GM23338 (cell line): ENCODE results near the gene C6orf89. TPM values are rescaled to one million over a fixed set of nuclear protein-coding genes. Genes with fewer than 3 reads are reported as not detected.

Experiments used
- ATAC-seq: fragments of 200-7000 bp; cut with Tn5 transposase; 3 replicates; pipeline ENCODE4 v1.9.1; 2020
- DNase-seq: peaks from one replicate; pipeline ENCODE4 v3.0.0-alpha.2; 2015; ENCODE audit warnings: low spot score
- H2AFZ ChIP-seq: fragments of 200-600 bp; sonication (generic); 2 replicates; pipeline ENCODE4 v1.8.0; 2016; ENCODE audit warnings: antibody characterized with exemption, mild to moderate bottlenecking, moderate library complexity
- H3F3A ChIP-seq: fragments of 200-600 bp; sonication (generic); replicated peaks from 2 replicates; pipeline ENCODE4 v1.8.0; 2017; ENCODE audit warnings: antibody characterized with exemption, mixed run types, low read depth
- H3K27ac ChIP-seq: fragments of 200-600 bp; sonication (generic); 2 replicates; pipeline ENCODE4 v1.6.1; 2016; ENCODE audit warnings: low read depth
- H3K27me3 ChIP-seq: fragments of 200-600 bp; sonication (generic); 2 replicates; pipeline ENCODE4 v1.8.0; 2016; ENCODE audit warnings: mild to moderate bottlenecking, mixed run types, moderate library complexity; ENCODE audit not compliant: insufficient read depth
- H3K36me3 ChIP-seq: fragments of 200-600 bp; sonication (generic); 2 replicates; pipeline ENCODE4 v1.8.0; 2016; ENCODE audit warnings: mild to moderate bottlenecking; ENCODE audit not compliant: insufficient read depth
- H3K4me1 ChIP-seq: fragments of 200-600 bp; sonication (generic); 2 replicates; pipeline ENCODE4 v1.8.0; 2016; ENCODE audit warnings: mild to moderate bottlenecking, moderate library complexity; ENCODE audit not compliant: insufficient read depth
- H3K4me2 ChIP-seq: fragments of 200-600 bp; sonication (generic); 2 replicates; pipeline ENCODE4 v1.7.1; 2017; ENCODE audit warnings: mixed run types
- H3K4me3 ChIP-seq: fragments of 200-600 bp; sonication (generic); 2 replicates; pipeline ENCODE4 v1.6.1; 2016; ENCODE audit warnings: mixed run types
- H3K79me2 ChIP-seq: fragments of 200-600 bp; sonication (generic); replicated peaks from 2 replicates; pipeline ENCODE4 v1.8.0; 2017; ENCODE audit warnings: mild to moderate bottlenecking; ENCODE audit not compliant: insufficient read depth
- H3K9me2 ChIP-seq: fragments of 200-600 bp; sonication (generic); 2 replicates; pipeline ENCODE4 v1.8.0; 2017; ENCODE audit not compliant: insufficient read depth
- H4K20me1 ChIP-seq: fragments of 200-600 bp; sonication (generic); replicated peaks from 2 replicates; pipeline ENCODE4 v1.8.0; 2017; ENCODE audit warnings: mild to moderate bottlenecking; ENCODE audit not compliant: insufficient read depth
- H3K27ac Mint-ChIP-seq: 2 replicates; pipeline ENCODE4 v1.8.0; 2020; ENCODE audit warnings: inconsistent platforms, mild to moderate bottlenecking, moderate library complexity, mixed read lengths
- H3K27me3 Mint-ChIP-seq: 3 replicates; pipeline ENCODE4 v1.8.0; 2022; ENCODE audit warnings: low read depth, mild to moderate bottlenecking, moderate library complexity, mixed read lengths, inconsistent platforms; ENCODE audit not compliant: insufficient read depth, poor library complexity
- H3K36me3 Mint-ChIP-seq: 3 replicates; pipeline ENCODE4 v1.8.0; 2021; ENCODE audit warnings: low read depth, mild to moderate bottlenecking, inconsistent platforms, moderate library complexity, mixed read lengths
- H3K4me1 Mint-ChIP-seq: 3 replicates; pipeline ENCODE4 v1.8.0; 2020; ENCODE audit warnings: mild to moderate bottlenecking, inconsistent platforms, mixed read lengths
- H3K4me3 Mint-ChIP-seq: 3 replicates; pipeline ENCODE4 v1.8.0; 2021; ENCODE audit warnings: moderate library complexity, mild to moderate bottlenecking, inconsistent platforms, mixed read lengths
- H3K9me3 Mint-ChIP-seq: 3 replicates; pipeline ENCODE4 v1.8.0; 2020; ENCODE audit warnings: moderate library complexity, mild to moderate bottlenecking, inconsistent platforms, mixed read lengths
- CREB1 ChIP-seq: fragments of 250-450 bp; sonication (Bioruptor Pico); IDR thresholded peaks from 2 replicates; pipeline ENCODE4 v1.5.0; 2020; ENCODE audit warnings: low read depth, mild to moderate bottlenecking, moderate library complexity
- EZH2 ChIP-seq: fragments of 200-600 bp; sonication (generic); IDR thresholded peaks from one replicate; pipeline ENCODE4 v1.8.0; 2017; ENCODE audit warnings: antibody characterized with exemption, mild to moderate bottlenecking, low read depth; ENCODE audit not compliant: unreplicated experiment
- EZH2phosphoT487 ChIP-seq: fragments of 200-600 bp; sonication (generic); IDR thresholded peaks from one replicate; pipeline ENCODE4 v1.8.1; 2018; ENCODE audit warnings: antibody characterized with exemption; ENCODE audit not compliant: unreplicated experiment
- JUNB ChIP-seq: IDR thresholded peaks from one replicate; pipeline ENCODE4 v1.6.1; 2016; ENCODE audit warnings: antibody characterized with exemption; ENCODE audit not compliant: unreplicated experiment
- POLR2AphosphoS5 ChIP-seq: IDR thresholded peaks from 2 replicates; pipeline ENCODE4 v1.6.1; 2016; ENCODE audit warnings: antibody characterized with exemption, low read depth
- STAT1 ChIP-seq: IDR thresholded peaks from one replicate; pipeline ENCODE4 v1.6.1; 2016; ENCODE audit warnings: antibody characterized with exemption; ENCODE audit not compliant: unreplicated experiment
- ZNF114 ChIP-seq: fragments of 250-450 bp; sonication (Bioruptor Pico); IDR thresholded peaks from 2 replicates; pipeline ENCODE4 v1.5.0; 2020; ENCODE audit warnings: mild to moderate bottlenecking, moderate library complexity
- ZNF331 ChIP-seq: fragments of 250-450 bp; sonication (Bioruptor Pico); IDR thresholded peaks from 2 replicates; pipeline ENCODE4 v1.5.0; 2020; ENCODE audit warnings: low read depth, mild to moderate bottlenecking, moderate library complexity
- polyA plus RNA-seq: library from polyadenylated mRNA; unstranded; fragments of >200 nt; fragmentation: Nextera tagmentation; extraction: Ambion mirVana; gene quantifications from 2 replicates; pipeline ENCODE4 v1.2.1, GENCODE V29; 2016
- total RNA-seq: library from RNA; depleted of rRNA; stranded (reverse); fragments of >200 nt; shearing (Covaris generic); gene quantifications from 2 replicates; pipeline ENCODE4 v1.2.3, GENCODE V29; 2014
- TF ChIP-seq, protein P1 (sequence below): IDR thresholded peaks from one replicate; pipeline ENCODE4 v1.6.1; 2018; ENCODE audit warnings: antibody characterized with exemption; ENCODE audit not compliant: unreplicated experiment
- TF ChIP-seq, protein P2 (sequence below): IDR thresholded peaks from 2 replicates; pipeline ENCODE4 v1.6.1; 2016; ENCODE audit warnings: antibody characterized with exemption

Gene C6orf89
- total and polyA plus RNA-seq, 2 experiments from 2014 or later = 3.7 to 7.9 TPM

DNA sequence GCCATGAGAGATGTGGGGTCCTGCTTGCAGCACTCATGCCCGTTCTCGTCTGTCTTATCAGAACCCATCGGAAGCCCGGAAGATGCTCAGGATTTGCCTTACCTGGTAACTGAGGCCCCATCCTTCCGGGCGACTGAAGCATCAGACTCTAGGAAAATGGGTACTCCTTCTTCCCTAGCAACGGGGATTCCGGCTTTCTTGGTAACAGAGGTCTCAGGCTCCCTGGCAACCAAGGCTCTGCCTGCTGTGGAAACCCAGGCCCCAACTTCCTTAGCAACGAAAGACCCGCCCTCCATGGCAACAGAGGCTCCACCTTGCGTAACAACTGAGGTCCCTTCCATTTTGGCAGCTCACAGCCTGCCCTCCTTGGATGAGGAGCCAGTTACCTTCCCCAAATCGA, 77.1 kb downstream of the C6orf89 start:
- Mint-ChIP-seq H3K4me3 (no peak overlapping the region), H3K27me3 (peaks cover 8% of the 10 kb centered on the region), H3K27ac (no peak overlapping the region; the same call in 1 of the 2 replicates), H3K36me3 (peaks cover 10% of the 10 kb centered on the region), H3K4me1 (peaks cover 20% of the 10 kb centered on the region), H3K9me3 (no peaks in the 10 kb centered on the region)
- Histone ChIP-seq H3K4me1 (no peaks in the 10 kb centered on the region; the same call in 1 of the 2 replicates), H3K9me2 (no peaks in the 10 kb centered on the region), H3F3A (no peaks in the 10 kb centered on the region; the same call in 1 of the 2 replicates), H3K4me3 (no peak overlapping the region), H4K20me1 (no peaks in the 10 kb centered on the region; the same call in none of the 2 replicates), H3K36me3 (0 out of 2 replicates have a peak, but pooled peaks cover 2% of the 10 kb centered on the region), H3K27me3 (no peaks in the 10 kb centered on the region), H3K79me2 (no peaks in the 10 kb centered on the region), H2AFZ (no peak overlapping the region), H3K4me2 (no peak overlapping the region), H3K27ac (no peak overlapping the region)
- ATAC-seq = peak; percentile 76
- DNase-seq = peak; percentile 98
- TF ChIP-seq ZNF114 (CRISPR knock-in tag) (no peak), STAT1 (no peak), EZH2phosphoT487 (no peak)

DNA sequence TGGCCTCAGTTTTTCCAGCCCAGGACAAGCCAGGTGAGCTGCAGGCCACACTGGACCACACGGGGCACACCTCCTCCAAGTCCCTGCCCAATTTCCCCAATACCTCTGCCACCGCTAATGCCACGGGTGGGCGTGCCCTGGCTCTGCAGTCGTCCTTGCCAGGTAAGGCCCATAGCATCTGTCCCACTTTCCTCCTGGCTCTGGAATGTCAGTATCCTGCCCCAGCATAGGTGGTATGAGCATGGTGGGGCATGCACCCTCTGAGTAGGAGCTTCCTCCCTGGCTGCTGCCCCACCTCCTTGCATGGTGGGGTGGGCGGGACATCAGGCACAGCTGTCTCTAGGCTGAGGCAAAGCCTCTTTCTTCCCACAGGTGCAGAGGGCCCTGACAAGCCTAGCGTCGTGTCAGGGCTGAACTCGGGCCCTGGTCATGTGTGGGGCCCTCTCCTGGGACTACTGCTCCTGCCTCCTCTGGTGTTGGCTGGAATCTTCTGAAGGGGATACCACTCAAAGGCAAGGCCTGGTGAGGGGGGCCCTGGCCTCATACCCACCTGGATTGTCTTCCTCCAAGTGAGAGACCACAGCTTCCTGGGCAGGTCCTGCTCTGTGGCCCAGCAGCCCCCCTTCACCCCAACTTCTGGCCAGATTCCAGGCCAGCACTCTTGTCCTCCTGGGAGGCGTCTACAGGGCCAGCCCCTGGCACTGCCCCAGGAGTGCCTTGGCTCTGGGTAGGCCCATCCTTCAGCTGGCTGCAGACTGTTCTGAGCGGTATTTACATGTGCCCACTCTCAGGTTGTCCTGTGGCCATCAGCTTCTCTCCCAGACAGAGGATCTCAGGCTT, 77.9 kb downstream of the C6orf89 start:
- no peak overlapping the region for H3K4me3 ChIP-seq
- TF ChIP-seq ZNF114 (CRISPR knock-in tag) = no peak
- no peak for TF ChIP-seq JUNB
- no peak for TF ChIP-seq EZH2phosphoT487
- TF ChIP-seq, protein P1, sequence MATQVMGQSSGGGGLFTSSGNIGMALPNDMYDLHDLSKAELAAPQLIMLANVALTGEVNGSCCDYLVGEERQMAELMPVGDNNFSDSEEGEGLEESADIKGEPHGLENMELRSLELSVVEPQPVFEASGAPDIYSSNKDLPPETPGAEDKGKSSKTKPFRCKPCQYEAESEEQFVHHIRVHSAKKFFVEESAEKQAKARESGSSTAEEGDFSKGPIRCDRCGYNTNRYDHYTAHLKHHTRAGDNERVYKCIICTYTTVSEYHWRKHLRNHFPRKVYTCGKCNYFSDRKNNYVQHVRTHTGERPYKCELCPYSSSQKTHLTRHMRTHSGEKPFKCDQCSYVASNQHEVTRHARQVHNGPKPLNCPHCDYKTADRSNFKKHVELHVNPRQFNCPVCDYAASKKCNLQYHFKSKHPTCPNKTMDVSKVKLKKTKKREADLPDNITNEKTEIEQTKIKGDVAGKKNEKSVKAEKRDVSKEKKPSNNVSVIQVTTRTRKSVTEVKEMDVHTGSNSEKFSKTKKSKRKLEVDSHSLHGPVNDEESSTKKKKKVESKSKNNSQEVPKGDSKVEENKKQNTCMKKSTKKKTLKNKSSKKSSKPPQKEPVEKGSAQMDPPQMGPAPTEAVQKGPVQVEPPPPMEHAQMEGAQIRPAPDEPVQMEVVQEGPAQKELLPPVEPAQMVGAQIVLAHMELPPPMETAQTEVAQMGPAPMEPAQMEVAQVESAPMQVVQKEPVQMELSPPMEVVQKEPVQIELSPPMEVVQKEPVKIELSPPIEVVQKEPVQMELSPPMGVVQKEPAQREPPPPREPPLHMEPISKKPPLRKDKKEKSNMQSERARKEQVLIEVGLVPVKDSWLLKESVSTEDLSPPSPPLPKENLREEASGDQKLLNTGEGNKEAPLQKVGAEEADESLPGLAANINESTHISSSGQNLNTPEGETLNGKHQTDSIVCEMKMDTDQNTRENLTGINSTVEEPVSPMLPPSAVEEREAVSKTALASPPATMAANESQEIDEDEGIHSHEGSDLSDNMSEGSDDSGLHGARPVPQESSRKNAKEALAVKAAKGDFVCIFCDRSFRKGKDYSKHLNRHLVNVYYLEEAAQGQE = no peak
- no peak for TF ChIP-seq ZNF331
- no peak for TF ChIP-seq POLR2AphosphoS5
- TF ChIP-seq, protein P2, sequence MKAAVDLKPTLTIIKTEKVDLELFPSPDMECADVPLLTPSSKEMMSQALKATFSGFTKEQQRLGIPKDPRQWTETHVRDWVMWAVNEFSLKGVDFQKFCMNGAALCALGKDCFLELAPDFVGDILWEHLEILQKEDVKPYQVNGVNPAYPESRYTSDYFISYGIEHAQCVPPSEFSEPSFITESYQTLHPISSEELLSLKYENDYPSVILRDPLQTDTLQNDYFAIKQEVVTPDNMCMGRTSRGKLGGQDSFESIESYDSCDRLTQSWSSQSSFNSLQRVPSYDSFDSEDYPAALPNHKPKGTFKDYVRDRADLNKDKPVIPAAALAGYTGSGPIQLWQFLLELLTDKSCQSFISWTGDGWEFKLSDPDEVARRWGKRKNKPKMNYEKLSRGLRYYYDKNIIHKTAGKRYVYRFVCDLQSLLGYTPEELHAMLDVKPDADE = no peak
- TF ChIP-seq EZH2 = no peak
- TF ChIP-seq CREB1 (CRISPR knock-in tag) = no peak
- Mint-ChIP-seq H3K36me3 (peaks cover 18% of the 10 kb centered on the region), H3K27ac (no peak overlapping the region; the same call in 1 of the 2 replicates), H3K9me3 (no peaks in the 10 kb centered on the region), H3K27me3 (peaks cover 8% of the 10 kb centered on the region), H3K4me1 (peaks cover 20% of the 10 kb centered on the region), H3K4me3 (no peak overlapping the region)
- no peak overlapping the region for H3K27ac ChIP-seq
- no peaks in the 10 kb centered on the region for H3K9me2 ChIP-seq
- no peaks in the 10 kb centered on the region; the same call in 1 of the 2 replicates for H3K4me1 ChIP-seq
- ATAC-seq = peak; percentile 14
- H3K27me3 ChIP-seq = no peaks in the 10 kb centered on the region
- H2AFZ ChIP-seq = peak overlapping the region; percentile 12; the same call in 1 of the 2 replicates
- no peaks in the 10 kb centered on the region; the same call in none of the 2 replicates for H4K20me1 ChIP-seq
- peak; percentile 35 for DNase-seq
- H3K4me2 ChIP-seq = no peak overlapping the region
- H3K36me3 ChIP-seq = 0 out of 2 replicates have a peak, but pooled peaks cover 6% of the 10 kb centered on the region
- H3F3A ChIP-seq = no peaks in the 10 kb centered on the region; the same call in 1 of the 2 replicates
- H3K79me2 ChIP-seq = no peaks in the 10 kb centered on the region
